ENCODE results near the gene PIGK.

Gene PIGK

GRCh38 chr1:77245830-77246229, 26.6 kb upstream of the PIGK start:
- H3K4me3 ChIP-seq (ENCODE audit: control insufficient read depth, low read depth, low read length): no peak overlapping the region
- DNase-seq (ENCODE audit: low read depth): no peak
- no peak for TF ChIP-seq CTCF (IDR thresholded peaks at IDR 0.05; ENCODE audit: control insufficient read depth, insufficient read depth, low read depth, low read length, missing control alignments)

GRCh38 chr1:77239311-77239710, 20.1 kb upstream of the PIGK start:
- H3K4me3 ChIP-seq (ENCODE audit: control insufficient read depth, low read depth, low read length): no peak overlapping the region
- no peak for DNase-seq (ENCODE audit: low read depth)
- TF ChIP-seq CTCF (IDR thresholded peaks at IDR 0.05; ENCODE audit: control insufficient read depth, insufficient read depth, low read depth, low read length, missing control alignments): no peak

GRCh38 chr1:77238462-77238861, 19.2 kb upstream of the PIGK start:
- no peak overlapping the region for H3K4me3 ChIP-seq (ENCODE audit: control insufficient read depth, low read depth, low read length)
- no peak for TF ChIP-seq CTCF (IDR thresholded peaks at IDR 0.05; ENCODE audit: control insufficient read depth, insufficient read depth, low read depth, low read length, missing control alignments)
- no peak for DNase-seq (ENCODE audit: low read depth)

GRCh38 chr1:77234943-77235342, 15.7 kb upstream of the PIGK start:
- no peak overlapping the region for H3K4me3 ChIP-seq (ENCODE audit: control insufficient read depth, low read depth, low read length)
- TF ChIP-seq CTCF (IDR thresholded peaks at IDR 0.05; ENCODE audit: control insufficient read depth, insufficient read depth, low read depth, low read length, missing control alignments): no peak
- no peak for DNase-seq (ENCODE audit: low read depth)

- TF ChIP-seq CTCF (IDR thresholded peaks at IDR 0.05; ENCODE audit: control insufficient read depth, insufficient read depth, low read depth, low read length, missing control alignments): no peak
- DNase-seq (ENCODE audit: low read depth): no peak
- no peak overlapping the region for H3K4me3 ChIP-seq (ENCODE audit: control insufficient read depth, low read depth, low read length)
Observed at GRCh38 chr1:77234096-77234495, 14.9 kb upstream of the PIGK start.

- no peak for DNase-seq (ENCODE audit: low read depth)
- H3K4me3 ChIP-seq (ENCODE audit: control insufficient read depth, low read depth, low read length): no peak overlapping the region
- no peak for TF ChIP-seq CTCF (IDR thresholded peaks at IDR 0.05; ENCODE audit: control insufficient read depth, insufficient read depth, low read depth, low read length, missing control alignments)
Observed at GRCh38 chr1:77232829-77233228, 13.6 kb upstream of the PIGK start.

- no peak for DNase-seq (ENCODE audit: low read depth)
- TF ChIP-seq CTCF (IDR thresholded peaks at IDR 0.05; ENCODE audit: control insufficient read depth, insufficient read depth, low read depth, low read length, missing control alignments): no peak
- no peak overlapping the region for H3K4me3 ChIP-seq (ENCODE audit: control insufficient read depth, low read depth, low read length)
Observed at GRCh38 chr1:77230051-77230450, 10.8 kb upstream of the PIGK start.

Measured in AG09309 (cell line).